Ascending aorta (tissue), 2 donors: ENCODE measurements around the gene ACO2. TPM values are rescaled to one million over a fixed set of nuclear protein-coding genes. Genes with fewer than 3 reads are reported as not detected.
"Not testable (repeated sequence)": the region's sequence is repeated elsewhere in the genome, so short reads cannot be mapped to it uniquely, and the experiment has no call there.

ENCODE experiments used
- DNase-seq, 2 donors: peaks; one replicate each; pipeline ENCODE4 v3.0.0-alpha.2; 2019; ENCODE audit warnings: low spot score in 2 of 2
- H3K27ac ChIP-seq, 2 donors: fragments of 200-600 bp; sonication (generic); one replicate each; pipeline ENCODE4 v1.5.1; 2016 to 2017; ENCODE audit warnings: mild to moderate bottlenecking in 1 of 2
- H3K27me3 ChIP-seq: fragments of 200-600 bp; sonication (generic); one replicate; pipeline ENCODE4 v1.5.1; 2017
- H3K36me3 ChIP-seq, 2 donors: fragments of 200-600 bp; sonication (generic); one replicate each; pipeline ENCODE4 v1.5.1; 2016
- H3K4me1 ChIP-seq, 2 donors: fragments of 200-600 bp; sonication (generic); one replicate each; pipeline ENCODE4 v1.5.1; 2016 to 2017; ENCODE audit warnings: mild to moderate bottlenecking in 1 of 2
- H3K4me3 ChIP-seq, 2 donors: fragments of 200-600 bp; sonication (generic); one replicate each; pipeline ENCODE4 v1.5.1; 2016 to 2017; ENCODE audit warnings: mild to moderate bottlenecking in 1 of 2
- H3K9me3 ChIP-seq, 2 donors: fragments of 200-600 bp; sonication (generic); one replicate each; pipeline ENCODE4 v1.5.1; 2016
- CTCF ChIP-seq, 3 experiments: fragments of 200-600 bp in 2 of 3; fragments of 450-650 bp in 1 of 3; sonication (generic) in 2 of 3; IDR thresholded peaks; one replicate each; pipeline ENCODE4 v1.5.1; 2016 to 2019; ENCODE audit warnings: antibody characterized with exemption in 3 of 3, mild to moderate bottlenecking in 1 of 3, moderate library complexity in 1 of 3
- intact Hi-C: fragments of 100-400 bp; cut with DNase I; formaldehyde crosslinking; loops from one replicate; pipeline ENCODE4 v1.15.1; 2023
- total RNA-seq: library from RNA; depleted of rRNA; stranded (reverse); fragments of >200 nt; gene quantifications from one replicate; pipeline ENCODE4 v1.1.0, GENCODE V29; 2016

Gene ACO2
- total RNA-seq, 1 donor from 2014 or later, result 81.1 TPM

GRCh38 chr22:41564563-41564962 lies 95.6 kb downstream of the ACO2 start:
- peak overlapping the region; percentile 91 to 93 for H3K27ac ChIP-seq
- no peak overlapping the region for H3K4me3 ChIP-seq
- TF ChIP-seq CTCF (IDR thresholded peaks at IDR 0.05), result no peak
- no peaks in the 10 kb centered on the region for H3K27me3 ChIP-seq
- intact Hi-C loops, result no loop called here
- DNase-seq, result no peak
- peaks cover 22 to 62% of the 10 kb centered on the region in 2 donors for H3K4me1 ChIP-seq
- H3K9me3 ChIP-seq, result no peaks in the 10 kb centered on the region
- H3K36me3 ChIP-seq, result no peaks in the 10 kb centered on the region

GRCh38 chr22:41565403-41566054 lies 96.6 kb downstream of the ACO2 start:
- Histone ChIP-seq H3K4me1 (peaks cover 22 to 57% of the 10 kb centered on the region in 2 donors), H3K27me3 (no peaks in the 10 kb centered on the region), H3K27ac (peak overlapping the region; percentile 91 to 93), H3K4me3 (no peak overlapping the region), H3K9me3 (no peaks in the 10 kb centered on the region), H3K36me3 (no peaks in the 10 kb centered on the region)
- DNase-seq, result peak in 1 of 2 donors; percentile 85
- intact Hi-C loops, result loop anchor here (1.0 kb wide), 1 partner anchor 25 kb away; no protein-coding TSS in a partner anchor
- TF ChIP-seq CTCF (IDR thresholded peaks at IDR 0.05), result no peak

- DNase-seq, result no peak
- intact Hi-C loops, result no loop called here
- TF ChIP-seq CTCF (IDR thresholded peaks at IDR 0.05), result no peak
- Histone ChIP-seq H3K4me3 (no peak overlapping the region), H3K36me3 (peaks cover 8 to 10% of the 10 kb centered on the region in 2 donors), H3K9me3 (no peaks in the 10 kb centered on the region), H3K4me1 (peaks cover 22 to 55% of the 10 kb centered on the region in 2 donors), H3K27me3 (no peaks in the 10 kb centered on the region), H3K27ac (peak overlapping the region; percentile 91 to 93)
Observed at GRCh38 chr22:41567512-41567768, 98.5 kb downstream of the ACO2 start.

GRCh38 chr22:41568811-41569210 lies 99.9 kb downstream of the ACO2 start:
- no peak for TF ChIP-seq CTCF (IDR thresholded peaks at IDR 0.05)
- no peaks in the 10 kb centered on the region for H3K27me3 ChIP-seq
- intact Hi-C loops, result no loop called here
- H3K27ac ChIP-seq, result peak overlapping the region; percentile 69 to 93
- H3K36me3 ChIP-seq, result peaks cover 20 to 22% of the 10 kb centered on the region in 2 donors
- peaks cover 18 to 45% of the 10 kb centered on the region in 2 donors for H3K4me1 ChIP-seq
- H3K9me3 ChIP-seq, result no peaks in the 10 kb centered on the region
- no peak for DNase-seq
- peak overlapping the region in 1 of 2 donors; percentile 20 for H3K4me3 ChIP-seq

GRCh38 chr22:41570221-41570620 lies 101.3 kb downstream of the ACO2 start:
- Histone ChIP-seq H3K27ac (peak overlapping the region; percentile 58 to 69), H3K27me3 (no peaks in the 10 kb centered on the region), H3K9me3 (no peaks in the 10 kb centered on the region), H3K4me3 (no peak overlapping the region), H3K4me1 (peaks cover 11 to 33% of the 10 kb centered on the region in 2 donors), H3K36me3 (peaks cover 23 to 32% of the 10 kb centered on the region in 2 donors)
- intact Hi-C loops, result no loop called here
- no peak for TF ChIP-seq CTCF (IDR thresholded peaks at IDR 0.05)
- no peak for DNase-seq

- H3K9me3 ChIP-seq, result no peaks in the 10 kb centered on the region
- peaks cover 6 to 22% of the 10 kb centered on the region in 2 donors for H3K4me1 ChIP-seq
- H3K27me3 ChIP-seq, result no peaks in the 10 kb centered on the region
- DNase-seq, result no peak
- H3K4me3 ChIP-seq, result no peak overlapping the region
- no peak for TF ChIP-seq CTCF (IDR thresholded peaks at IDR 0.05)
- H3K27ac ChIP-seq, result no peak overlapping the region
- peaks cover 36 to 37% of the 10 kb centered on the region in 2 donors for H3K36me3 ChIP-seq
- intact Hi-C loops, result no loop called here
Observed at GRCh38 chr22:41571786-41572185, 102.9 kb downstream of the ACO2 start.

- intact Hi-C loops, DNase-seq, H3K4me3 ChIP-seq, H3K9me3 ChIP-seq, H3K27me3 ChIP-seq, H3K27ac ChIP-seq: not testable (repeated sequence)
- H3K36me3 ChIP-seq, result peaks cover 37 to 41% of the 10 kb centered on the region in 2 donors
- peaks cover 6 to 17% of the 10 kb centered on the region in 2 donors for H3K4me1 ChIP-seq
Observed at GRCh38 chr22:41572305-41572704, 103.4 kb downstream of the ACO2 start.
